Measurements from ENCODE around the gene MROH2A. TPM values are rescaled to one million over a fixed set of nuclear protein-coding genes. Genes with fewer than 3 reads are reported as not detected.

Gene MROH2A
- polyA plus RNA-seq, 1 donor from 2014 or later: not detected

DNA sequence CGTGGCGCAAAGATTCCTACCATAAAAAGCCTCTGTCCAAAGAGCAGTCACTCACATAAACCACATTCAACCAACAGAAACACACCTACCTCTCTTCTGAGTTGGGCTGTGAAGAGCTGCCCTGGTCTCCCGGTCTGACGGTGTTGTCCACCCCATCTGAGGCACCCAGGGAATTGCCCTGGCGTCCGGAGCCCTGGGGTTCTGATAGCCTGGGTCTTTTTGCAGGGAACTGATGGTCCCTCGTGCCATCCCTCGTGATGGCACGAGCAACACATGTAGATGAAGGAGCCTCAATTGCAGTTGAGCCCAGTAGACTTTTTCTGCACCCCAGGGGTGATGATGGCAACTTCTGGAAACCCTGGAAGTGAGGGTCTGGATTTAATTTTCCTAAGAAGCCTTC is 62.4 kb downstream of the MROH2A start:
- H3K36me3 Mint-ChIP-seq: peaks cover 3% of the 10 kb centered on the region
- H3K27me3 Mint-ChIP-seq: no peaks in the 10 kb centered on the region
- no peak overlapping the region for H3K4me3 Mint-ChIP-seq
- H3K4me1 Mint-ChIP-seq: peaks cover 1 to 4% (median 2%) of the 10 kb centered on the region in 3 donors
- no peaks in the 10 kb centered on the region for H3K9me3 Mint-ChIP-seq
- H3K27ac Mint-ChIP-seq: no peak overlapping the region

DNA sequence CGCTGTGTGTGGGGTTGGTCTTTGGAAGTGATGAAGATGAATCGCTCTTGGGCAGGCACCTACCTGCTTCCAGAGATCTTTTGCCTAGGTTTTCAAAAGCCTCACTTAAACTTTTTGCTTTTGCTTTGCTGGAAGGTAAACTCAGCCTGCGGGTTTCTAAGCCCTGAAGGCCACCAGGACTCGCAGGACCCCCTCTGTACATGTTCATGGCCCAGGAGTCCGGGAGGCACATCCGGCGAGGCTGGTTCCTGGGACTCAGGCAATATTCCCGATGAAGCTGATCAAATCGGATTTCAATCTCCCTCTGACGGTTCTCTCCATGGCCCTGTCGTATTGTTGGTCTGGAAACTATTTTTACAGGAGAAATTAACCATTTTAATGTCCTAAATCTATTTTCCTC is 63.1 kb downstream of the MROH2A start:
- Mint-ChIP-seq H3K4me1 (peaks cover 2 to 4% (median 3%) of the 10 kb centered on the region in 3 donors), H3K9me3 (no peaks in the 10 kb centered on the region), H3K27me3 (no peaks in the 10 kb centered on the region), H3K27ac (no peak overlapping the region), H3K4me3 (no peak overlapping the region), H3K36me3 (peaks cover 3% of the 10 kb centered on the region)

DNA sequence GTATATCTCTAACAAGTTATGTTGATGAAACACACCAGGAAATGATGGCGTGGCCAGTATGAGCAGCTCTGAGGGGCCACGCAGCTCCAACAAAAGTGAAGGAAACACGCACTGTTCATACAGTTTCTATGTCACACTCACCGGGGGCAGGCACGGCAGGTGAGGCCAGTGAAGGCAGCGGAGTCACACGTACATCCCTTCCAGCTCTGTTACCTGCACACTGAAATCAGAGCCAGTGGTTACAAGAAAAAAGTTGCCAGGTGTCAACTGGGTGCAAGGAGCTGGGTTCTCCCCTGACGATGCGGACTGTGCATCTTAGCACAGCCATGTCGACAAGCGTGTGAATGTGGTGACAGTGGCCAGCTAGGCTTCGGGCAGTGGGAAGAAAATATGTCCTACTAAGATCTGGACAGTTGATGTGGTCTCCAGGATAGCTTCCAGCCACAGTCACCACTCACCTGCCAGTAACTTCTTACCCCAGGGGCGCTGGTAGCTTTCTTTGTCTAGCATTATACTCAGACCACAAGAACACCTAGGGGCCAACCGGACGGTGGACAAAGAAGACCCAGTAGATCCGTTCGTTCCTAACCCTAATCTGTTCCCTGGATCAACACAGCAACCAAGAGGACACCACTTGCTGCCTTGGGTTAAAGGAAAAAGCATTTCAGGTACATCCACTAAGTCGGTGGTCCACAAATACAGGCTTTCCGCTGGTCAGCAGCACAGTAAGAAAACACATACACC is 66.1 kb downstream of the MROH2A start:
- no peak overlapping the region for H3K27ac Mint-ChIP-seq
- no peak overlapping the region for H3K4me3 Mint-ChIP-seq
- H3K27me3 Mint-ChIP-seq: no peaks in the 10 kb centered on the region
- H3K9me3 Mint-ChIP-seq: no peaks in the 10 kb centered on the region
- no peaks in the 10 kb centered on the region for H3K36me3 Mint-ChIP-seq
- H3K4me1 Mint-ChIP-seq: peaks cover 0 to 2% (median 0%) of the 10 kb centered on the region in 3 donors

DNA sequence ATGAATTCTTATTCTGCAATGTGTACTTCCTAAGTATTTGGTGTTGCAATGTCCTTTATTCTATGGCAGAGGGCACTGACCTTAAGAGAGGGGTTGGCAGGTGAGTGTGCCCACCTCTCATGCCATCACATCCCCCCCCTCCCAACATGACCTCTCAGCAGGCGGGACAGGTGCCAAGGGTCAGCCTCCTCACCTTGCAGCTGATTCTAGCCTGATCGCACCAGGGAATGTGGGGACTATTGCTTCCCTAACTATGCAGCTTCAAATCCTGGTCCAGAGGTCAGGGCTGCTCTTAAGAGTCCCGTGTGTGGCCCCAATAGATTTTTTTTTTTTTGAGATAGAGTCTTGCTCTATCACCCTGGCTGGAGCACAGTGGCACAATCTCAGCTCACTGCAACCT is 66.7 kb downstream of the MROH2A start:
- H3K27me3 Mint-ChIP-seq: no peaks in the 10 kb centered on the region
- H3K4me3 Mint-ChIP-seq: no peak overlapping the region
- H3K36me3 Mint-ChIP-seq: no peaks in the 10 kb centered on the region
- H3K4me1 Mint-ChIP-seq: peaks cover 0 to 2% (median 0%) of the 10 kb centered on the region in 3 donors
- H3K9me3 Mint-ChIP-seq: no peaks in the 10 kb centered on the region
- no peak overlapping the region for H3K27ac Mint-ChIP-seq

DNA sequence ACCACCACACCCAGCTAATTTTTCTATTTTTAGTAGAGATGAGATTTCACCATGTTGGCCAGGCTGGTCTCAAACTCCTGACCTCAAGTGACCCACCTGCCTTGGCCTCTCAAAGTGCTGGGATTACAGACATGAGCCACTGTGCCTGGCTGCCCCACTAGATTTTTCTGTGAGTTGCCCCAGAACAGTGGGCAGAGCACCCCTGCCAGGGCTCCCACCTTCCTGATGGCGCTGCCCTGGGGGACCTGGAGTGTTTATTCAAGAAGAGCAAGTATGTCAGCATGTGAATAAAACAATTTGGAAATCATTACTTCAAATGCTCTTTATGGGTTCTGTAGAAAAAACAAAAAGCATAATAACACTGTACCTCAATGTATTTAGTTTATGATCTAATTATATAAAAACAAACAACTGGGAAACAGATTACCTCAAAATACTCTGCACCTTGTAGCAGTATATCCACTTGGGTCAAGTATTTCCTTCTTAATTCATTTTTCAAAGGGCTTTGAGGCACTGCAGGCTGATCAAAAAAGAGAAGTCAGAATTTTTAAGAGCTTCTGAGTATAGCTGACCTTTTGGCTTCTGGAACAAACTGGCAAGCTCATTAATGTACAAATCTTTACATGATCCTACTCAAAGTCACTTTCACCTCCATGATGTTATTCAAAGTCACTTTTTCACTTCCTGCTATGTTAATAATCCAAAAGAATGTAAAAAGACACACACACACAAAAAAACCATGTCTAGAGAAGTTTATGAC is 67.4 kb downstream of the MROH2A start:
- H3K27me3 Mint-ChIP-seq: no peaks in the 10 kb centered on the region
- H3K4me1 Mint-ChIP-seq: peaks cover 0 to 2% (median 0%) of the 10 kb centered on the region in 3 donors
- H3K27ac Mint-ChIP-seq: peak overlapping the region in 1 of 3 donors; percentile 19
- no peaks in the 10 kb centered on the region for H3K9me3 Mint-ChIP-seq
- H3K4me3 Mint-ChIP-seq: no peak overlapping the region
- no peaks in the 10 kb centered on the region for H3K36me3 Mint-ChIP-seq

DNA sequence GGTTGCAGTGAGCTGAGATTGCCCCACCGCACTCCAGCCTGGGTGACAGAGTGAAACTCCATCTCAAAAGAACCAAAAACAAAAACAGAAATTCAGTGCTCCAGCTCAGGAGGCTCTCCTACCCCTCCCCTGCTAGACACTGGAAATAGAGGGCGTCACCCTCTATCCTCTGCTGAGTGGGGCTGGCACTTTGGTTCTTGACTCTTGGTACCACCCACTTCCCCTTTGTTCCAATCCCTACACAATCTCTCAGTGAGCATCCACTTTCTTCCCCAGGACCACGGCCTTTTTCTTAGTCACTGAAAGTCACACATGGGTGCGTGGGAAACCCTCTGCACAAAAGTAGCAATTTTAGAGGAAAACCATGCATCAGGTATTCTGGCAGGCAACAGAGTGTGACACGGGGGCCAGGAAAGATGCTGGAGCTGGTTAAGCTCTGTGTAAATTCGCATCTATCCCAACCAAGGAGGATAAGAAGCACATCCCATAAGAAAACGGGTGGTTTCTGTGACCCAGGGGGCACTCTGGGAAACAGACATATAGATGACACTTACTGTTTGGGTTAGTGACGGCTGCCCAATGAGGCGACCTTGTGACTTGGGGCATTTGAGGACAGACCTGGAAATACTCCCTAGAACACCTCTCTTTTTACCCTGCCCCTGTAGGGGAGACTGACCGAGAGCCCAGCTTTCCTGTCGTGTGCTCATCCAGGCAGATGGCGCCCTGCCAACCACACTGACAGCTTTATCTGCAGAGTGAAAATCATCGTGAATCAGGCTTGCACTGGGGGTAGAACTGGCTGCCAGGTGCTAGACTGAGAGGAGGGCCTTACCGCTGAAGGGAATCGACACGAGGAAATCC is 68.5 kb downstream of the MROH2A start:
- Mint-ChIP-seq H3K27ac (no peak overlapping the region), H3K9me3 (no peaks in the 10 kb centered on the region), H3K36me3 (no peaks in the 10 kb centered on the region), H3K27me3 (no peaks in the 10 kb centered on the region), H3K4me3 (no peak overlapping the region), H3K4me1 (peaks cover 0 to 2% (median 0%) of the 10 kb centered on the region in 3 donors)

DNA sequence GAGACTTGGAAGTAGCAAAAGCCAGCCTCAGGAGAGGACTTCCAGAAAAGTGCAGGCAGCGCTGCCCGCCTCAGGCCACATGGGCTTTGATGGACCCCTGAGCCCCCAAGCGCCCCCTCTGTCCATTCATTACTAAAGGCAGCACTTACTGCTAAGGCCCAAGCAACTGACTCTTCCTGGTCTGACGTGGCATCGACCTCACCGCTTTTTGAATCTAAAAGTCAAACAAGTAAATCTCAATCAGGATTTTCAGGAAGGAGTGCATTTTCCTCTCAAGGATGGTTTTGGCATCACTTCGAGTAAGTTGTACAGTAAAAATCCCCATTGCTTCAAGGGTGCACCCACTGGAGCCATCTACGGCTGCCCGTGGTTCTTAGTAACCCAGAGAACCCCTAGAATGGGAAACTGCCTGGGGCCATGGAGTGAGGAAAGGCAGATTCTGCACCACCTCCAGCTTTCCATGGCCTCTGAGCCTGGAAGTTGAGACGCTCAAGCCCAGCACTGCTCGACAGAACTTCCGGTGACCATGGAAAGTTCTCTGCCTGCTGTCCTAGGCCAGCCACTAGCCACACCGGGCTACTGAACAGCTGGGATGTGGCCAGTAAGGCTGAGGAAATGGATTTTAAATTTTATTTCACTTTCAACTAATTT is 69.2 kb downstream of the MROH2A start:
- H3K27me3 Mint-ChIP-seq: peaks cover 1% of the 10 kb centered on the region
- peaks cover 0 to 2% (median under 1%) of the 10 kb centered on the region in 3 donors for H3K4me1 Mint-ChIP-seq
- no peaks in the 10 kb centered on the region for H3K9me3 Mint-ChIP-seq
- no peak overlapping the region for H3K4me3 Mint-ChIP-seq
- no peaks in the 10 kb centered on the region for H3K36me3 Mint-ChIP-seq
- no peak overlapping the region for H3K27ac Mint-ChIP-seq

DNA sequence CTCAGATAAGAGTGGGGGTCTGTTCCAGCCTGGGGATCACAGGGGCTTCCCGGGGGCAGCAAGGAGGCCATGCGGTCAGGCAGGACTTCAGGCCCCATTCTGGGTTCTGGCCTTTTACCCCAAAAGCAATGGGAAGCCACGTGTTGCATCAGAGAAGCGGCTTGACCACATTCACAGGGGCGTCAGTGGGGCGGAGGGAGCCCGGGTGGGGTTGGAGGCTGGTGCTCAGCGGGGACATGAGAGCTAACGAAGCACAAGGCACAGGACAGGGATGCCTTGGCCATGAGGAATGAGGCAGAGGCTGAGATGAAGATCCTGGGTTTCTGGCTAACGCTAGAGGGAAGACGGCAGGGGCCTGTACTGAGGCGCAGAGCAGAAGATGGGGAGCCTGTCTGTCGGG is 70.1 kb downstream of the MROH2A start:
- Mint-ChIP-seq H3K9me3 (no peaks in the 10 kb centered on the region), H3K27me3 (peaks cover 1% of the 10 kb centered on the region), H3K4me3 (peak overlapping the region in 1 of 4 donors; percentile 18), H3K27ac (no peak overlapping the region), H3K36me3 (no peaks in the 10 kb centered on the region), H3K4me1 (peaks cover 2 to 5% (median 5%) of the 10 kb centered on the region in 3 donors)

DNA sequence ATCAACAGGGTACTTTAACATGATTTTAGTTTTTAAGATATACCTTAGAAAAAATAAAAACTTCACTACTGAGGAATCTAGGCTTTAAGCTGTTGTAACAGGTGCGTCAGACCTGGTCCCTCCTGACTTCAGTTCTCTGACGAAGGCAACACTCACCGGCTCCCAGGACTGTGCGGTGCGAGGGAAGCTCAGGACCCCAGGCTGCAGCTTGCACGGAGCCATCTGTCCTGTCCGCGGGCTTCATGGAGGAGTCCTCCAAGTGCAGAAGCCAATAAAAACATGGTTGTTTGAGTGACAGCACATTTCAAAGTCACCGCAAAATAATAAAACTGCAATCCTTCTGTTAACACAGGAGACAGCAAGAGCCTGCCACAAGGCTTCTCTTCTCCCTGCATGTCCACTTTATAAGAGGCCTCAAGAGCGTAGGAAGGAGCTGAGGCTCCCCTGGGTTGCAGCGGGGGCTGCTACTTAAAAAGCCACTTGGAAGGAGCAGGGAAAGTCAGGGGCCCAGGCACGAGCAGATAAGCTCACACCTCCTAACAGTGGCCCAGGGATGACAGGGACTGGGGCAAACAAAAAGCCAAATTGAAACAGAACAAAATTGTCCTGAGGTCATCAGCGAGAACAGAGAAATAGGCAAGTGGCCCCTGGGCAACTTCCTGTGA is 71.6 kb downstream of the MROH2A start:
- Mint-ChIP-seq H3K27ac (no peak overlapping the region), H3K9me3 (no peaks in the 10 kb centered on the region), H3K36me3 (peaks cover 2% of the 10 kb centered on the region), H3K27me3 (peaks cover 3% of the 10 kb centered on the region), H3K4me1 (peaks cover 6 to 10% (median 7%) of the 10 kb centered on the region in 3 donors), H3K4me3 (no peak overlapping the region)

DNA sequence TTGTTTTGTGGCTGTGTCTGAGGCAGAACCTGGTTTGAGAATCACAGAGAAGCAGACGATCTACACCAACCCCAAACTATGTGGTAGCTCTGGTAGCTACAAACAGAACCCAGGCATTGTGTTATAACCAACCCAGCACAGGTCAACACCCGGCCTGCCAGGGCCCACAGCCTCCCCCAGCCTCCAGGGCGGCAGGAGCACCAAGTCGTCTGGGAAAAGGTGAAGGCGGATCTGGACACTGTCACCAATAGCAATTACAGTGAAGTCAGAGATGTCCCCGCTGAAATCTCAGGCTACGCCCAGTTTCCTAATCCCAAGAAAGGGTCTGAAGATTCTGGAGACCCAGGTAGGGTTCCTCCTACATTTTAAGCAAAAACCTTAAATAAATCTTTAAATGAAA is 72.6 kb downstream of the MROH2A start:
- peaks cover 3% of the 10 kb centered on the region for H3K27me3 Mint-ChIP-seq
- peak overlapping the region in 1 of 4 donors; percentile 28 for H3K4me3 Mint-ChIP-seq
- H3K36me3 Mint-ChIP-seq: peaks cover 2% of the 10 kb centered on the region
- H3K27ac Mint-ChIP-seq: no peak overlapping the region
- H3K4me1 Mint-ChIP-seq: peaks cover 7 to 13% (median 9%) of the 10 kb centered on the region in 3 donors
- no peaks in the 10 kb centered on the region for H3K9me3 Mint-ChIP-seq

DNA sequence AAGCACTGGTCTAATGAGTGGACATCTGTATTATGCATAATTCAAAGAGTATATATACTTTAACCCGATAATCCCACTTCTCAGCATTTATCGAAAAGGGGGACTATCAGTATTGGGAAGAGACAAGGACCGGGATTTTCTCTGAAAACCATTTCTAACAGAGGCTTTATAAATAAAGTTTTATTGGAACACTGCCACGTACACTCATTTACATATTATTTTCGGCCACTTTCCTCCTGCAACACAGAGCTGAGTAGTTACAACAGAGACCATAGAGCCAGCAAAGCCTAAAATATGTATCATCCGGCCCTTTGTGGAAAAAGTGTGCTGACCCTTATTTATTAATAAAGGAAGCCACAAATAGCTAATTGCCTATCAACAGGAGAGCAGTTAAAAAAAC is 73.0 kb downstream of the MROH2A start:
- H3K4me1 Mint-ChIP-seq: peaks cover 7 to 11% (median 9%) of the 10 kb centered on the region in 3 donors
- no peak overlapping the region for H3K4me3 Mint-ChIP-seq

DNA sequence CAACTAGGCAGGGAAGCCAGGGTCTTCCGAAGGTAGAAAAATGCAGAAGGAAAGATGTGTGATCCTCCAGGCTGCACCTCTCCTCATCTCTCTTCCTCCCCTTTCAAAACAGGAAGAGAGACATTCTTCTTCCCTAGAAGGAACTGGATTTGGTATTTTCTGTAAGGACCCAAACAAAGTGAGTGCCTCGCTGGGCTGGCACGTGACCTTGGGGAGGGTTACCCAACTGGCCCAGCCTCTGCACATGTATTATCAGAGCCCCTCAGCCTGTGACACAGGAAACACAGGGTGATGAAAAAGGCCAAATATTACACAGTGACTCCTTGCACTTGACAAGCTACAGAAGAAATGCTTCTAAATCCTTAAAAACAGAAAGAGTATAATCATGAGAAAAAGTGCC is 73.9 kb downstream of the MROH2A start:
- peaks cover 2% of the 10 kb centered on the region for H3K36me3 Mint-ChIP-seq
- no peaks in the 10 kb centered on the region for H3K9me3 Mint-ChIP-seq
- H3K27ac Mint-ChIP-seq: no peak overlapping the region
- H3K4me1 Mint-ChIP-seq: peaks cover 7 to 11% (median 9%) of the 10 kb centered on the region in 3 donors
- peak overlapping the region in 1 of 4 donors; percentile 65 for H3K4me3 Mint-ChIP-seq
- H3K27me3 Mint-ChIP-seq: peaks cover 3% of the 10 kb centered on the region

More for the DNA sequence above, 73.0 kb downstream of the MROH2A start:
- H3K27ac Mint-ChIP-seq: no peak overlapping the region
- H3K36me3 Mint-ChIP-seq: peaks cover 2% of the 10 kb centered on the region
- no peaks in the 10 kb centered on the region for H3K9me3 Mint-ChIP-seq
- H3K27me3 Mint-ChIP-seq: peaks cover 3% of the 10 kb centered on the region

DNA sequence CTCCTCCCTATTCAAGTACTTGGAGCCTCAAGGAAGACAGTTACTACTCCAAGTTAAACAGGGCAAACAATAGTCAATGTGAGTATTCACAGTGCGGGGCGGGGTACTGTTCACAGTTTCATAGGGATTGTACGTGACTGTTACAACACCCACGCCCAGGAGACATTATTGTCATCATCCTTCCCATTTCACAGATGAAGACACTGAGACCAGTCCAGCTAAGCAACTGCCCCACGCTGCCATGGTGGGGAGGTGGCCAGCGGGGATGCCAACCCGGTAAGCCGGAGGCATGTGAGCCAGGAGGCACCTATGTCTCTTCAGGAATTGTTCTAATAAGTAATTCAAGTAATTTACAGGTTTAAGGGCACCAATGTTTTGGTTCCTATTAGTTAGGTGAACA is 75.2 kb downstream of the MROH2A start:
- H3K27me3 Mint-ChIP-seq: peaks cover 3% of the 10 kb centered on the region
- no peaks in the 10 kb centered on the region for H3K9me3 Mint-ChIP-seq
- no peak overlapping the region for H3K27ac Mint-ChIP-seq
- peaks cover 2% of the 10 kb centered on the region for H3K36me3 Mint-ChIP-seq
- peaks cover 7 to 15% (median 11%) of the 10 kb centered on the region in 3 donors for H3K4me1 Mint-ChIP-seq
- H3K4me3 Mint-ChIP-seq: peak overlapping the region; percentile 74 to 99 (median 96)

DNA sequence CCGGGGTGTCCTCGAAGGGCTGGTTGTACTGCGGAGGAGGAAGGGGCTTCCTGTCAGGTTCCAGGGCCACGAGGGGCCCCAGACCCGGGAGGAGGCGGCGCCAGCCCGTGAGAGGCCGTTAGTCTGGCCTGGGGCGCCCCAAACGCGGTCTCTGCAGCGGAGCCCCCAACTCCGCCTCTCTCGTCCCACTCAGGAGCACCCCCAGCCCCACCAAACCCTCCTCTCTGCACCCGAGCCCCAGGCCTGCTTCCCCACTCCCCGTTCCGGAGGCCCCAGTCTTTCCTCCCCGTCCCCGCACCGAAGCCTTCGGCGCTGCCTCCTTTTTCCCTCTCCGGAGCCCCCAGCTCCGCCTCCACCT is 75.7 kb downstream of the MROH2A start:
- peak overlapping the region; percentile 74 to 99 (median 96) for H3K4me3 Mint-ChIP-seq
- H3K4me1 Mint-ChIP-seq: peaks cover 7 to 15% (median 11%) of the 10 kb centered on the region in 3 donors
- H3K9me3 Mint-ChIP-seq: no peaks in the 10 kb centered on the region
- no peak overlapping the region for H3K27ac Mint-ChIP-seq
- peaks cover 3% of the 10 kb centered on the region for H3K27me3 Mint-ChIP-seq
- H3K36me3 Mint-ChIP-seq: peaks cover 2% of the 10 kb centered on the region
